ENCODE measurements around the gene RNF141. TPM values are rescaled to one million over a fixed set of nuclear protein-coding genes. Genes with fewer than 3 reads are reported as not detected.

RNF141 gene
- total RNA-seq, 1 donor from 2014 or later = 10.9 TPM

DNA sequence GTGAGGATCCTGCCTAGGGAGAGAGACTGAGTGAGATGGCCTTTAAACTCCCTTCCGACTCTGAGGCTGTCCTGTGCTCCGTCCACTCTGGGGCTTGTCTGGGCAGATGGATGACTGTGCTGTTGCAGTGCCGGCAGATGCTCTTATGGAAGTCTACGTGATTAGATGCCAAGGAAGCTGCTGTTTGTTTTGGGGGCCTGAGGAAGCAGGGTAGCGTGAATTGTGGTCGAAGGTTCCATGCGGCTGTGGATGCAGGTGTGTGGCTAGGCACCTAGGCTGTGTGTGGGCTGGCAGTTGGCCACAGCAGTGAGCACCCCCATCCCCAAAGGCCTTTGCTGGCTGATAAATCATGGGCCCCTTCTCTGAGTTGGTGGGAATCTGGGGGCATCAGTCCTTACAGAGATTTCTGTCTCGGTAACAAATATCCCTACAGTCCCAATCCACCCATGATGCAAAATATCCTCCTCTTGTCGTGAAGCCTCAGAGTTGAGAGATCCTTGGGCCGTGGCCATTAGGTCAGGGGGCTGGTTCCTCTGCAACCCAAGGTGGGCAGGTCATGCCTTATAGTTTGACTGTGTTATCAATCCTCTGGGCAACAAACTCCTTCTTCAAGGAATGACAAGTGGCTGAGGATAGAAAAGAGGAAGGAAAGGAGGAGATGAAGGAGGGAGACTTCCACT lies 54.7 kb downstream of the RNF141 start:
- no peak overlapping the region for H3K27ac ChIP-seq
- H3K36me3 ChIP-seq = no peaks in the 10 kb centered on the region
- intact Hi-C loops (cut with DNase I) = no loop called here
- TF ChIP-seq, protein P1, sequence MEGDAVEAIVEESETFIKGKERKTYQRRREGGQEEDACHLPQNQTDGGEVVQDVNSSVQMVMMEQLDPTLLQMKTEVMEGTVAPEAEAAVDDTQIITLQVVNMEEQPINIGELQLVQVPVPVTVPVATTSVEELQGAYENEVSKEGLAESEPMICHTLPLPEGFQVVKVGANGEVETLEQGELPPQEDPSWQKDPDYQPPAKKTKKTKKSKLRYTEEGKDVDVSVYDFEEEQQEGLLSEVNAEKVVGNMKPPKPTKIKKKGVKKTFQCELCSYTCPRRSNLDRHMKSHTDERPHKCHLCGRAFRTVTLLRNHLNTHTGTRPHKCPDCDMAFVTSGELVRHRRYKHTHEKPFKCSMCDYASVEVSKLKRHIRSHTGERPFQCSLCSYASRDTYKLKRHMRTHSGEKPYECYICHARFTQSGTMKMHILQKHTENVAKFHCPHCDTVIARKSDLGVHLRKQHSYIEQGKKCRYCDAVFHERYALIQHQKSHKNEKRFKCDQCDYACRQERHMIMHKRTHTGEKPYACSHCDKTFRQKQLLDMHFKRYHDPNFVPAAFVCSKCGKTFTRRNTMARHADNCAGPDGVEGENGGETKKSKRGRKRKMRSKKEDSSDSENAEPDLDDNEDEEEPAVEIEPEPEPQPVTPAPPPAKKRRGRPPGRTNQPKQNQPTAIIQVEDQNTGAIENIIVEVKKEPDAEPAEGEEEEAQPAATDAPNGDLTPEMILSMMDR (IDR thresholded peaks at IDR 0.05) = no peak
- peaks cover 0 to 7% of the 10 kb centered on the region in 2 donors for H3K4me1 ChIP-seq
- no peaks in the 10 kb centered on the region for H3K27me3 ChIP-seq
- H3K9me3 ChIP-seq = no peaks in the 10 kb centered on the region
- DNase-seq (ENCODE audit: low spot score in 2 of 2) = peak in 1 of 2 donors; percentile 50
- H3K4me3 ChIP-seq = no peak overlapping the region

DNA sequence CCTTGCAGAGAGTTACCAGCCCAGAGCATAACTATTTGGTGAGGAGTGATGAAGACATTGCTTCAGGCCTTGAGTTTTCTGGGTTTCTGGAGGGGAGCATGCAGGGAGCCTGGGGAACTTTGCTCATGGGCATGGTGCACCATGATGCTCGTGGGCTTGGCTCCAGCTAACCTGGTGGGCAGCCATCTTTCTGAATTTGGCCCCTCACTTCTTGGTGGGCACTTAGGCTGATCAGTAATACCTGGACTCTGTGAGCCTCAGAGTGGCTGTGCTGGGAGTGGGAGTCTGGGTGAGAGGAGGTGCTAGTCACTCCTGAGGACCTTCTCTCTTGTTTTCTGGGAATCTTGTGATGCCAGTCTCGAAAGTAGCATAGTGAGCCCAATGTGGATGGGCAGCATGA lies 55.3 kb downstream of the RNF141 start:
- Histone ChIP-seq H3K9me3 (no peaks in the 10 kb centered on the region), H3K36me3 (no peaks in the 10 kb centered on the region), H3K27me3 (no peaks in the 10 kb centered on the region), H3K4me1 (peaks cover 0 to under 1% of the 10 kb centered on the region in 2 donors), H3K4me3 (no peak overlapping the region), H3K27ac (no peak overlapping the region)
- TF ChIP-seq, protein P1 (IDR thresholded peaks at IDR 0.05) = no peak
- intact Hi-C loops (cut with DNase I) = no loop called here
- peak in 1 of 2 donors; percentile 43 for DNase-seq (ENCODE audit: low spot score in 2 of 2)

- H3K9me3 ChIP-seq = no peaks in the 10 kb centered on the region
- intact Hi-C loops (cut with DNase I) = no loop called here
- TF ChIP-seq, protein P1 (IDR thresholded peaks at IDR 0.05) = no peak
- DNase-seq (ENCODE audit: low spot score in 2 of 2) = peak in 1 of 2 donors; percentile 48
- H3K4me3 ChIP-seq = no peak overlapping the region
- no peaks in the 10 kb centered on the region for H3K4me1 ChIP-seq
- H3K27me3 ChIP-seq = no peaks in the 10 kb centered on the region
- no peaks in the 10 kb centered on the region for H3K36me3 ChIP-seq
- no peak overlapping the region for H3K27ac ChIP-seq
These were observed 56.4 kb downstream of the RNF141 start for GRCh38 chr11:10484461-10485180.

- intact Hi-C loops (cut with DNase I) = no loop called here
These were observed 57.4 kb downstream of the RNF141 start for GRCh38 chr11:10483584-10483983.

GRCh38 chr11:10483174-10483573 lies 57.8 kb downstream of the RNF141 start:
- Histone ChIP-seq H3K4me1 (no peaks in the 10 kb centered on the region), H3K27me3 (no peaks in the 10 kb centered on the region)
- DNase-seq (ENCODE audit: low spot score in 2 of 2) = no peak

More at GRCh38 chr11:10483584-10483983, 57.4 kb downstream of the RNF141 start:
- peak in 1 of 2 donors; percentile 54 for DNase-seq (ENCODE audit: low spot score in 2 of 2)
- TF ChIP-seq, protein P1 (IDR thresholded peaks at IDR 0.05) = no peak
- Histone ChIP-seq H3K4me1 (no peaks in the 10 kb centered on the region), H3K4me3 (no peak overlapping the region), H3K27me3 (no peaks in the 10 kb centered on the region), H3K9me3 (no peaks in the 10 kb centered on the region), H3K27ac (no peak overlapping the region), H3K36me3 (no peaks in the 10 kb centered on the region)

More at GRCh38 chr11:10483174-10483573, 57.8 kb downstream of the RNF141 start:
- no peaks in the 10 kb centered on the region for H3K36me3 ChIP-seq
- H3K4me3 ChIP-seq = no peak overlapping the region
- TF ChIP-seq, protein P1 (IDR thresholded peaks at IDR 0.05) = no peak
- intact Hi-C loops (cut with DNase I) = no loop called here
- no peak overlapping the region for H3K27ac ChIP-seq
- no peaks in the 10 kb centered on the region for H3K9me3 ChIP-seq

Measured in ascending aorta (tissue), 2 donors.